ENCODE measurements around the gene NCOR2. TPM values are rescaled to one million over a fixed set of nuclear protein-coding genes. Genes with fewer than 3 reads are reported as not detected.

Gene NCOR2
- total RNA-seq, 4 donors from 2014 or later = 105 to 330 (median 148) TPM

DNA sequence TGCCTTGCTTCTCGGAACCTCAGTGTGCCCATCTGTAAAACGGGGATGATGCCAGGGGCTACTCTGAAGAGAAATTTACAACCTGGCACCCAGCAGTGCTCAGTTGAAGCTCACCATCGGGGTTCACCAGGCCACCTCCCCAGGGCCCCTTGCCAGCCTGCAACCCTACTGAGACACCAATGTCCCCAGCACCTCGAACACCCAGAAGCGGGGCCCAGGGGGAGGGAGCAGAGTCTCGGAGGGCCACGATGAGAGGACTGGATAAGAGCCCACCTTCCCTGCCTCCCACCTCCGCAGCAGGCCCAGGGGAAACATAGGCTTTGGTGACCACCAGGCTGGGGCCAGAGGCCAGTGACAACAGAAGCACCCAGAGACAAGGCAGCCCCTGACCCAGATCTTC, 22.4 kb downstream of the NCOR2 start:
- no peak overlapping the region for H3K4me3 ChIP-seq
- peaks cover 0 to 69% (median 32%) of the 10 kb centered on the region in 4 donors for H3K4me1 ChIP-seq
- no peaks in the 10 kb centered on the region for H3K9me3 ChIP-seq
- TF ChIP-seq CTCF (IDR thresholded peaks at IDR 0.05) (no peak), POLR2A (IDR thresholded peaks at IDR 0.05) (no peak)
- no peaks in the 10 kb centered on the region for H3K36me3 ChIP-seq
- DNase-seq = no peak
- no peaks in the 10 kb centered on the region for H3K27me3 ChIP-seq
- H3K27ac ChIP-seq = peak overlapping the region in 3 of 4 donors; percentile 13 to 46 (median 46)

GRCh38 chr12:124544311-124544970, 23.0 kb downstream of the NCOR2 start:
- no peak overlapping the region for H3K4me3 ChIP-seq
- H3K9me3 ChIP-seq = no peaks in the 10 kb centered on the region
- H3K36me3 ChIP-seq = no peaks in the 10 kb centered on the region
- TF ChIP-seq POLR2A (IDR thresholded peaks at IDR 0.05) (no peak), CTCF (IDR thresholded peaks at IDR 0.05) (no peak)
- H3K27ac ChIP-seq = peak overlapping the region in 1 of 4 donors; percentile 17
- no peak for DNase-seq
- H3K27me3 ChIP-seq = no peaks in the 10 kb centered on the region
- H3K4me1 ChIP-seq = peaks cover 0 to 69% (median 30%) of the 10 kb centered on the region in 4 donors

DNA sequence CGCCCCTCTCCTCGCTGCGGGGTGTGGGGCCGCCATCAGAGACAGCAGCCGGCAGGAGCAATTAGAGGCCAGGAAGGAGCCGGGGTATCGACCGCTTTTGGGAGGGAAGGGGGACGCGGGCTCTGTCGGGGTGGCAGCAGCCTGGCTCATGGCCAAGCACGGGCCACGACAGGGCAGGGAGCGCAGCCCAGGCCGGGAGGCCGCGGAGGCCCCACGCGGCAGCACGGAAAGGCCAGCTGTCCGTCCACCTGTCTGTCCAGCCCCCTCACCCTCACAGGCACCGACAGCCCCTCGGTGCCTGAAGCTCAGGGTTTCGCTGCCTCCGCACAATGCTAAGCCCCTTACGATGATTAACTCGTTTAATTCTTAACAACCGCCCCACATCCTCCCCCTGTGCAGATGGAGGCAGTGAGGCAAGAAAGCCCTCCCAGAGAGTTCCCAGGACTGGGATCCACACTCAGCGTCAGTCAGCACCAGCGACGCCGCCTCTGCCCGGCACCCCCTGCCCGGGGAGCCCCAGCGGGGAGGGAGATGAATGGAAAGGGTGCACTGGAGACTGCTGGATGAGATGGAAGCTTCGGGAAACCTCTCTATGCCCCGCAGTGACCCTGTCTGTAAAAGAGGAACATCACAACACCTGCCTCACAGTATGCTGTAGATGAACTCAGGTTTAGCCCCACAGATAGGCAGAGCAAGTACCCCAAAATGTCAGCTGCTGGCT, 23.7 kb downstream of the NCOR2 start:
- H3K27me3 ChIP-seq = no peaks in the 10 kb centered on the region
- H3K4me3 ChIP-seq = peak overlapping the region in 1 of 4 donors; percentile 6
- peaks cover 0 to 69% (median 29%) of the 10 kb centered on the region in 4 donors for H3K4me1 ChIP-seq
- DNase-seq = no peak
- TF ChIP-seq CTCF (IDR thresholded peaks at IDR 0.05) = no peak
- no peak for TF ChIP-seq POLR2A (IDR thresholded peaks at IDR 0.05)
- H3K27ac ChIP-seq = peak overlapping the region in 1 of 4 donors; percentile 42
- H3K9me3 ChIP-seq = no peaks in the 10 kb centered on the region
- no peaks in the 10 kb centered on the region for H3K36me3 ChIP-seq

DNA sequence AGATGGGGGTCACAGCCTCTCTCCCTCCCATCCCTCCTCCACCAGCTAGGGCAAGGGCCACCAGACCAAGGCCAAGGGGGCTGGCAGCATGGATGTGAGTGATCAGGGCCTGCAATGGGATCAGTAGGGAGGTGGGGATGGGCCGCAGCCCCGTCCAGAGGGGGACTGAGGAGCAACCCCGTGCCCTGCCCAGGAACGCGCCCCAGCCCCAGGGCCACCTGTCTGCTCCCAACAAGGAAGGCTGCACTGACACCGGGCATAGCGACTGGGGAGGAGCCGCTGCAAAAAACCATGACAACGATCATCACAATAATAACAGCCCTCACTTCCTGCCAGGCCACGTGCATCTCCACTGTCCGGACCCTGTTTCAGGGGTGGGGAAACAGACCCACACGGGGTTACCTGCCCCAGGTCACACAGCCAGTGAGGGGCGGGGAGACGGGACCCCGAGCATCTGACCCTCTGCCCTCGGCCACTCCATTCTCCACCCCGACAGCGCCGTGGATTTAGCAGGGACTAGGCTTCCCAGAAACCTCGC, 24.3 kb downstream of the NCOR2 start:
- Histone ChIP-seq H3K27ac (peak overlapping the region in 1 of 4 donors; percentile 42), H3K9me3 (no peaks in the 10 kb centered on the region), H3K4me1 (peaks cover 2 to 71% (median 31%) of the 10 kb centered on the region in 4 donors), H3K36me3 (no peaks in the 10 kb centered on the region), H3K27me3 (no peaks in the 10 kb centered on the region), H3K4me3 (peak overlapping the region in 1 of 4 donors; percentile 6)
- TF ChIP-seq POLR2A (IDR thresholded peaks at IDR 0.05) (no peak), CTCF (IDR thresholded peaks at IDR 0.05) (no peak)
- no peak for DNase-seq

DNA sequence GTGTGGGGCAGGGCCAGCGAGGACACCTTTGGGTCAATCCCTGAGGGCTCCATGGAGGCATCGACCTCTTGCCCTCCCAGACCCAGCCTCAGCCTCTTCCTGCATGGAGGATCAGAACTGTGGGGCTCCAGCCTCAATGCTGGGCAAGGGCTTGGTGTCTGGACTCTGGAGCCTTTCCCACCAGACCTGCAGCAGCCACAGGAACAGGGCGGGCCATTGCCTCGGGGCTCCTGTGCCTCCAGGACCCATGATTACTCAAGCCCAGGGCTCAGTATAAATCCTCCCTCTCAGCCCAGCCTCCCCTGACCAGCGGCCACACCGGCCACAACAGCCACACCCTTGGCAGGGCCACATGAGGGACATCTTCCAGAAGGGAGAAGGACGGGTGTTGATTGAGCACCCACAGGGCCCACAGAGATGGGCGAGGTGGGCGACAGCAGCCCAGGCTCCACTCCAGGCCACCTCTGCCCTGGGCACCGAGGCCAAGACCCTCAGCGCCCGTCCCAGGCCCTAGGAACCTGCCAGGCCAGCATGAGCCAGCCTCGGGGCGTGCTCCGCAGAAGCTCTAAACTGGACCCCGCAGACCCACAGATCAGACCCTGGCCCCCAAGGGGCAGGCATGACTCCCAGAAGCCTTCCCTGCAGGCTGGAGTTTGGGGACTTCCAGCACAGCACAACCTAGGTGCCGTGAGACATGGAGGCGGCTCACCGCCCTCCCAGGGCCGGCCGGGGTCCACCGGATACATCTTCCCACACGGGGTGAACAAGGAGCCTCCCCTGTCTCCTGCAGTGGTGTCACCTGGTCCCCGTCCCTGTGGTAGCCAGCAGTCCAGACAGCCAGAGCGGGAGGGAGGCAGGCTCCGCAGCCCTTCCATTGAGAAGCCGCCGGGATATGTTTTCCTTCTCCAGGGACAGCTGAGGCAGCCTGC, 25.1 kb downstream of the NCOR2 start:
- Histone ChIP-seq H3K4me3 (no peak overlapping the region), H3K36me3 (no peaks in the 10 kb centered on the region), H3K27me3 (no peaks in the 10 kb centered on the region), H3K4me1 (peaks cover 3 to 77% (median 31%) of the 10 kb centered on the region in 4 donors), H3K27ac (peak overlapping the region in 1 of 4 donors; percentile 31), H3K9me3 (no peaks in the 10 kb centered on the region)
- DNase-seq = no peak
- no peak for TF ChIP-seq CTCF (IDR thresholded peaks at IDR 0.05)
- no peak for TF ChIP-seq POLR2A (IDR thresholded peaks at IDR 0.05)
